HepG2 (cell line): ENCODE measurements around the gene KMT2E. TPM values are rescaled to one million over a fixed set of nuclear protein-coding genes. Genes with fewer than 3 reads are reported as not detected.

Source experiments
- ATAC-seq: fragments of 200-7000 bp; cut with Tn5 transposase; 3 replicates; pipeline ENCODE4 v1.9.1; 2020; ENCODE audit warnings: mild to moderate bottlenecking, moderate library complexity
- BruUV-seq: library from RNA; stranded (reverse); fragments of 400-500 nt; replicated peaks from 2 replicates; lab custom pipeline; 2021; lab: Mats Ljungman, UMichigan
- CTCF ChIA-PET: fragments of 300-600 bp; formaldehyde crosslinking; extraction: SDS; loops from one replicate; lab custom pipeline; 2021; ENCODE audit warnings: low total read pairs, inconsistent platforms, low intra/inter-chr PET ratio; lab: Yijun Ruan, JAX
- POLR2A ChIA-PET: fragments of 350-600 bp; sonication (Branson Sonifier 250); formaldehyde crosslinking; loops from one replicate; lab custom pipeline; 2020; ENCODE audit warnings: antibody characterized with exemption, inconsistent platforms; lab: Yijun Ruan, JAX
- DNase-seq: peaks from one replicate; pipeline ENCODE4 v3.0.0-alpha.2; 2015; ENCODE audit warnings: low spot score
- FAIRE-seq: peaks from 3 replicates; lab custom pipeline; 2011; peaks lifted over from hg19 to GRCh38; lab: Jason Lieb, UNC
- H2AFZ ChIP-seq: one replicate; pipeline ENCODE4 v1.6.1; 2011; ENCODE audit warnings: low read length, inconsistent platforms
- H3K27ac ChIP-seq: fragments of 300-600 bp; 3 replicates; pipeline ENCODE4 v1.8.0; 2011; ENCODE audit warnings: mixed run types, mild to moderate bottlenecking, mixed read lengths, low read length, inconsistent platforms; ENCODE audit not compliant: insufficient read depth; ENCODE audit errors: extremely low read length
- H3K27me3 ChIP-seq, 2 experiments: fragments of 200-600 bp in 1 of 2; 2 replicates in 1 of 2; 3 replicates in 1 of 2; pipeline versions ENCODE4 v1.6.0 to v1.8.0; 2011; ENCODE audit warnings: low read length in 2 of 2, mild to moderate bottlenecking in 2 of 2, moderate library complexity in 2 of 2, inconsistent platforms in 1 of 2; ENCODE audit not compliant: insufficient read depth in 2 of 2, control insufficient read depth in 1 of 2
- H3K36me3 ChIP-seq, 2 experiments: fragments of 200-600 bp in 1 of 2; replicated peaks in 1 of 2; 2 replicates in 1 of 2; 3 replicates in 1 of 2; pipeline versions ENCODE4 v1.5.1 to v1.8.0; 2011; ENCODE audit warnings: low read length in 2 of 2, inconsistent platforms in 1 of 2; ENCODE audit not compliant: insufficient read depth in 2 of 2, control insufficient read depth in 1 of 2
- H3K4me1 ChIP-seq: 2 replicates; pipeline ENCODE4 v1.5.1; 2012; ENCODE audit warnings: low read length, inconsistent platforms; ENCODE audit not compliant: insufficient read depth
- H3K4me2 ChIP-seq: 2 replicates; pipeline ENCODE4 v1.6.0; 2011; ENCODE audit warnings: low read depth, low read length, inconsistent platforms
- H3K4me3 ChIP-seq, 3 experiments: fragments of 200-600 bp in 1 of 3; sonication (generic), shearing (Covaris generic) in 1 of 3; replicated peaks in 1 of 3; 2 replicates each; pipeline ENCODE4 v1.5.1; 2011 to 2016; ENCODE audit warnings: low read length in 3 of 3, inconsistent platforms in 2 of 3, low read depth in 2 of 3, mild to moderate bottlenecking in 2 of 3, control low read depth in 1 of 3, mixed read lengths in 1 of 3; ENCODE audit not compliant: insufficient read depth in 1 of 3
- H3K79me2 ChIP-seq: one replicate; pipeline ENCODE4 v1.6.1; 2011; ENCODE audit warnings: low read length, inconsistent platforms; ENCODE audit not compliant: insufficient read depth
- H3K9ac ChIP-seq: 2 replicates; pipeline ENCODE4 v1.6.0; 2011; ENCODE audit warnings: mild to moderate bottlenecking, low read depth, low read length, inconsistent platforms; ENCODE audit not compliant: insufficient read depth
- H3K9me3 ChIP-seq: 2 replicates; pipeline ENCODE4 v1.5.1; 2012; ENCODE audit warnings: mild to moderate bottlenecking, low read length
- H4K20me1 ChIP-seq: 2 replicates; pipeline ENCODE4 v1.6.0; 2011; ENCODE audit warnings: inconsistent platforms, mild to moderate bottlenecking, low read length, moderate library complexity; ENCODE audit not compliant: insufficient read depth
- ATF7 ChIP-seq, 2 experiments: fragments of 450-650 bp in 1 of 2; sonication (generic) in 1 of 2; formaldehyde crosslinking in 1 of 2; IDR thresholded peaks; 2 replicates each; pipeline versions ENCODE4 v1.4.0 to v1.6.1; 2016 to 2020; ENCODE audit warnings: antibody characterized with exemption in 1 of 2, mild to moderate bottlenecking in 1 of 2, missing genetic modification reagents in 1 of 2
- BORCS8-MEF2B ChIP-seq: sonication (generic); formaldehyde crosslinking; IDR thresholded peaks from 2 replicates; pipeline ENCODE4 v1.8.0; 2022; ENCODE audit warnings: mild to moderate bottlenecking, missing genetic modification reagents
- DZIP1 ChIP-seq: sonication (generic); formaldehyde crosslinking; IDR thresholded peaks from 2 replicates; pipeline ENCODE4 v1.5.0; 2020; ENCODE audit warnings: mild to moderate bottlenecking, missing genetic modification reagents
- KDM6A ChIP-seq: IDR thresholded peaks from 2 replicates; pipeline ENCODE4 v1.6.1; 2016; ENCODE audit warnings: low read depth
- NR2F1 ChIP-seq, 2 experiments: fragments of 450-650 bp in 1 of 2; formaldehyde crosslinking in 1 of 2; IDR thresholded peaks; 2 replicates each; pipeline versions ENCODE4 v1.5.0 to v1.6.1; 2016 to 2020; ENCODE audit warnings: mild to moderate bottlenecking in 1 of 2, missing compliant biosample characterization in 1 of 2, missing genetic modification reagents in 1 of 2, moderate library complexity in 1 of 2
- SCMH1 ChIP-seq: sonication (generic); formaldehyde crosslinking; IDR thresholded peaks from 2 replicates; pipeline ENCODE4 v1.9.0; 2021; ENCODE audit warnings: missing genetic modification reagents, mild to moderate bottlenecking, borderline replicate concordance
- ZNF292 ChIP-seq: sonication (generic); formaldehyde crosslinking; IDR thresholded peaks from 2 replicates; pipeline ENCODE4 v1.8.1; 2022; ENCODE audit warnings: mild to moderate bottlenecking, low read depth, missing genetic modification reagents, borderline replicate concordance
- ZNF788 ChIP-seq: sonication (generic); formaldehyde crosslinking; IDR thresholded peaks from 2 replicates; pipeline ENCODE4 v1.5.0; 2020; ENCODE audit warnings: mild to moderate bottlenecking, missing genetic modification reagents, borderline replicate concordance
- ZSCAN25 ChIP-seq: sonication (generic); formaldehyde crosslinking; IDR thresholded peaks from 2 replicates; pipeline ENCODE4 v1.8.0; 2022; ENCODE audit warnings: mild to moderate bottlenecking, missing genetic modification reagents
- WGBS: methylation state at CpG from one replicate; pipeline ENCODE4 v1.1.6; 2017; ENCODE audit warnings: low lambda C conversion rate; 5-methylcytosine and 5-hydroxymethylcytosine counted together
- in situ Hi-C: cut with HindIII; loops from 2 replicates; pipeline ENCODE4 v1.10.0; 2017; ENCODE audit warnings: low pct_unique_long_range_greater_than_20kb; ENCODE audit not compliant: extremely low pct_ligation_motif_present
- intact Hi-C: fragments of 100-400 bp; cut with micrococcal nuclease; formaldehyde crosslinking; loops from one replicate; pipeline ENCODE4 v1.10.0; 2022; ENCODE audit not compliant: unreplicated experiment
- polyA plus RNA-seq, 8 experiments: library from polyadenylated mRNA; depleted of rRNA in 3 of 8; stranded (reverse) in 7 of 8; unstranded in 1 of 8; fragments of >200 nt; fragmentation: Illumina TruSeq in 4 of 8; extraction: Trizol in 4 of 8; gene quantifications; 2 replicates each; pipeline versions ENCODE4 v1.2.1 to v1.2.3, GENCODE V29; 2011 to 2016; ENCODE audit warnings: low read depth in 4 of 8, missing spikeins in 1 of 8, mixed read lengths in 1 of 8; ENCODE audit not compliant: insufficient read depth in 1 of 8
- total RNA-seq, 5 experiments: library from RNA; depleted of rRNA; stranded (reverse); fragments of >200 nt; fragmentation: Illumina TruSeq; extraction: Trizol; gene quantifications; 2 replicates each; pipeline ENCODE4 v1.2.3, GENCODE V29; 2016; ENCODE audit warnings: low read depth in 1 of 5

KMT2E gene
- total and polyA plus RNA-seq, 2 of the 13 experiments (the other 11 are each of a cell fraction or from before 2014, with no cell fraction given), result 6.3 to 24.4 TPM

GRCh38 chr7:105065104-105065503 lies 51.1 kb downstream of the KMT2E start:
- ATAC-seq, result no peak
- Histone ChIP-seq H3K4me1 (no peaks in the 10 kb centered on the region), H3K27ac (no peak overlapping the region), H3K27me3 (no peaks in the 10 kb centered on the region), H3K4me3 (no peak overlapping the region), H3K9me3 (no peaks in the 10 kb centered on the region), H4K20me1 (peaks cover 7% of the 10 kb centered on the region), H3K36me3 (peaks cover 5 to 67% of the 10 kb centered on the region in 2 experiments; a peak in 4 of 5 replicates), H2AFZ (no peak overlapping the region), H3K9ac (no peak overlapping the region), H3K4me2 (no peak overlapping the region), H3K79me2 (peaks cover 7% of the 10 kb centered on the region)
- TF ChIP-seq ATF7 (IDR thresholded peaks at IDR 0.05) (peak; percentile 60), ATF7 (CRISPR knock-in tag; IDR thresholded peaks at IDR 0.05) (no peak), NR2F1 (CRISPR knock-in tag; IDR thresholded peaks at IDR 0.05) (no peak)
- ChIA-PET POLR2A (no interaction called here), CTCF (no interaction called here)
- intact Hi-C loops, result no loop called here
- DNase-seq, result no peak
- in situ Hi-C loops, result no loop called here
- no TSS peak for BruUV-seq
- whole genome bisulfite sequencing, result 97% methylated on average over 1 of the region's 1 CpG
- no peak for FAIRE-seq

DNA sequence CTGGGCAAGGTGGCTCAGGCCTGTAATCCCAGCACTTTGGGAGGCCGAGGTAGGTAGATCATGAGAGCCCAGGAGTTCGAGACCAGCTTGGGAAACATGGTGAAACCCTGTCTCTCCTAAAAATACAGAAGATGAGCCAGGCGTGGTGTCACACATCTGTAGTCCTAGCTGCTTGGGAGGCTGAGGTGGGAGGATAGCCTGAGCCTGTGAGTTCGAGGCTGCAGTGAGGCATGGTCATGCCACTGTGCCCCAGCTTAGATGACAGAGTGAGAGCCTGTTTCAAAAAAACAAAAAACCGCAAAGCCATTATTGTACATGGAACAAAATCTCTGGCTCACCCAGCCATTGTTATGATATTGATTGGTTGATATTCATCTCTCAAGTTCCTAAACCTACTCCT lies 53.7 kb downstream of the KMT2E start:
- H3K27ac ChIP-seq, result no peak overlapping the region
- H3K36me3 ChIP-seq, result peaks cover 6 to 69% of the 10 kb centered on the region in 2 experiments; a peak in 4 of 5 replicates
- ChIA-PET CTCF (no interaction called here), POLR2A (no interaction called here)
- H3K79me2 ChIP-seq, result peaks cover 3% of the 10 kb centered on the region
- no TSS peak for BruUV-seq
- no peaks in the 10 kb centered on the region for H3K4me1 ChIP-seq
- 100% methylated on average over 5 of the region's 5 CpGs for WGBS
- no peak overlapping the region for H3K4me2 ChIP-seq
- H3K4me3 ChIP-seq, result no peak overlapping the region
- intact Hi-C loops, result no loop called here
- no peaks in the 10 kb centered on the region for H3K27me3 ChIP-seq
- no peak overlapping the region for H2AFZ ChIP-seq
- peaks cover 8% of the 10 kb centered on the region for H4K20me1 ChIP-seq
- H3K9me3 ChIP-seq, result no peaks in the 10 kb centered on the region
- FAIRE-seq, result no peak
- no peak for ATAC-seq
- in situ Hi-C loops, result no loop called here
- H3K9ac ChIP-seq, result no peak overlapping the region
- no peak for DNase-seq
- TF ChIP-seq BORCS8-MEF2B, result no peak
- no peak for TF ChIP-seq ZSCAN25 (CRISPR knock-in tag)
- TF ChIP-seq KDM6A (CRISPR knock-in tag), result no peak
- TF ChIP-seq SCMH1 (CRISPR knock-in tag), result no peak
- no peak for TF ChIP-seq ZNF292 (CRISPR knock-in tag)
- no peak for TF ChIP-seq DZIP1 (CRISPR knock-in tag)
- no peak for TF ChIP-seq ZNF788 (CRISPR knock-in tag)
